ENCODE data around the gene COPS8.

DNA sequence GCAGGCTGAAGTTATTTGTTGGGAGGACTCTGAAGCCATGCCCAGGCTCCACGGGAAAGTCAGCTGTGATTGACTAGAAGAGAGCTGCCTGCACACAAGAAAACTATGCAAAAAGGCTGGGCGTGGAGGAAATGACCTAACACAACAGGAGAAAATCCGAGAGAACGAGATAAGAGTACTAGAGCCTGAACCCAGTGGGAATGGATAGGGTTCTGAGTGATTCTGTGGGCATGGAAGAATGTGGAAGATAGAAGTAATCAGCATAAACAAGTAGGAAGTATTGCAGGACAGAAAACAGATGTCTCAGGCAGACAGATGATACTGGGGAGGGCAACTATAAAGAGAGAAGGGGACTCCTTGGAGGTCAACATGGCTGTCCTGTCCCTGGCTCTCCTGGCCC, 12.1 kb upstream of the COPS8 start:
- TF ChIP-seq POLR2A (IDR thresholded peaks at IDR 0.05; ENCODE audit: low read depth, low read length), result no peak
- TF ChIP-seq RFX5 (IDR thresholded peaks at IDR 0.05; ENCODE audit: low read depth, low read length), result no peak
- TF ChIP-seq, protein P1, sequence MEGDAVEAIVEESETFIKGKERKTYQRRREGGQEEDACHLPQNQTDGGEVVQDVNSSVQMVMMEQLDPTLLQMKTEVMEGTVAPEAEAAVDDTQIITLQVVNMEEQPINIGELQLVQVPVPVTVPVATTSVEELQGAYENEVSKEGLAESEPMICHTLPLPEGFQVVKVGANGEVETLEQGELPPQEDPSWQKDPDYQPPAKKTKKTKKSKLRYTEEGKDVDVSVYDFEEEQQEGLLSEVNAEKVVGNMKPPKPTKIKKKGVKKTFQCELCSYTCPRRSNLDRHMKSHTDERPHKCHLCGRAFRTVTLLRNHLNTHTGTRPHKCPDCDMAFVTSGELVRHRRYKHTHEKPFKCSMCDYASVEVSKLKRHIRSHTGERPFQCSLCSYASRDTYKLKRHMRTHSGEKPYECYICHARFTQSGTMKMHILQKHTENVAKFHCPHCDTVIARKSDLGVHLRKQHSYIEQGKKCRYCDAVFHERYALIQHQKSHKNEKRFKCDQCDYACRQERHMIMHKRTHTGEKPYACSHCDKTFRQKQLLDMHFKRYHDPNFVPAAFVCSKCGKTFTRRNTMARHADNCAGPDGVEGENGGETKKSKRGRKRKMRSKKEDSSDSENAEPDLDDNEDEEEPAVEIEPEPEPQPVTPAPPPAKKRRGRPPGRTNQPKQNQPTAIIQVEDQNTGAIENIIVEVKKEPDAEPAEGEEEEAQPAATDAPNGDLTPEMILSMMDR (conservative IDR thresholded peaks at IDR 0.05; ENCODE audit: low read depth, low read length), result no peak
- no peak for TF ChIP-seq FOS (IDR thresholded peaks at IDR 0.05; ENCODE audit: low read depth, low read length)
- TF ChIP-seq SMC3 (IDR thresholded peaks at IDR 0.05; ENCODE audit: low read depth, low read length), result no peak
- TF ChIP-seq RAD21 (IDR thresholded peaks at IDR 0.05; ENCODE audit: low read length), result no peak
- no peak for TF ChIP-seq MAZ (IDR thresholded peaks at IDR 0.05; ENCODE audit: borderline replicate concordance, low read depth, low read length)
- TF ChIP-seq CEBPB (IDR thresholded peaks at IDR 0.05; ENCODE audit: low read depth, low read length), result no peak; the same call in 1 of the 2 replicates
- TF ChIP-seq RCOR1 (IDR thresholded peaks at IDR 0.05; ENCODE audit: insufficient replicate concordance, low read length), result no peak
- TF ChIP-seq BHLHE40 (IDR thresholded peaks at IDR 0.05; ENCODE audit: low read depth, low read length), result no peak
